Subcutaneous adipose tissue (tissue), 4 donors: ENCODE data around the gene SLC2A9. TPM values are rescaled to one million over a fixed set of nuclear protein-coding genes. Genes with fewer than 3 reads are reported as not detected.

Source experiments
- total RNA-seq, 4 donors: library from RNA; depleted of rRNA; stranded (reverse); fragments of >200 nt; gene quantifications; one replicate each; pipeline ENCODE4 v1.1.0, GENCODE V29; 2016
- TF ChIP-seq, protein P1 (sequence below): fragments of 450-650 bp; IDR thresholded peaks from one replicate; pipeline ENCODE4 v1.5.1; 2016; ENCODE audit warnings: low read depth, mild to moderate bottlenecking, control low read depth, antibody characterized with exemption, moderate library complexity

The SLC2A9 gene
- total RNA-seq, 4 donors from 2014 or later = 4.6 to 15.8 (median 7.8) TPM

GRCh38 chr4:10023806-10024205, 2.5 kb upstream of the SLC2A9 start:
- TF ChIP-seq, protein P1, sequence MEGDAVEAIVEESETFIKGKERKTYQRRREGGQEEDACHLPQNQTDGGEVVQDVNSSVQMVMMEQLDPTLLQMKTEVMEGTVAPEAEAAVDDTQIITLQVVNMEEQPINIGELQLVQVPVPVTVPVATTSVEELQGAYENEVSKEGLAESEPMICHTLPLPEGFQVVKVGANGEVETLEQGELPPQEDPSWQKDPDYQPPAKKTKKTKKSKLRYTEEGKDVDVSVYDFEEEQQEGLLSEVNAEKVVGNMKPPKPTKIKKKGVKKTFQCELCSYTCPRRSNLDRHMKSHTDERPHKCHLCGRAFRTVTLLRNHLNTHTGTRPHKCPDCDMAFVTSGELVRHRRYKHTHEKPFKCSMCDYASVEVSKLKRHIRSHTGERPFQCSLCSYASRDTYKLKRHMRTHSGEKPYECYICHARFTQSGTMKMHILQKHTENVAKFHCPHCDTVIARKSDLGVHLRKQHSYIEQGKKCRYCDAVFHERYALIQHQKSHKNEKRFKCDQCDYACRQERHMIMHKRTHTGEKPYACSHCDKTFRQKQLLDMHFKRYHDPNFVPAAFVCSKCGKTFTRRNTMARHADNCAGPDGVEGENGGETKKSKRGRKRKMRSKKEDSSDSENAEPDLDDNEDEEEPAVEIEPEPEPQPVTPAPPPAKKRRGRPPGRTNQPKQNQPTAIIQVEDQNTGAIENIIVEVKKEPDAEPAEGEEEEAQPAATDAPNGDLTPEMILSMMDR = no peak

GRCh38 chr4:10023050-10023419, 1.7 kb upstream of the SLC2A9 start:
- TF ChIP-seq, protein P1 = no peak

DNA sequence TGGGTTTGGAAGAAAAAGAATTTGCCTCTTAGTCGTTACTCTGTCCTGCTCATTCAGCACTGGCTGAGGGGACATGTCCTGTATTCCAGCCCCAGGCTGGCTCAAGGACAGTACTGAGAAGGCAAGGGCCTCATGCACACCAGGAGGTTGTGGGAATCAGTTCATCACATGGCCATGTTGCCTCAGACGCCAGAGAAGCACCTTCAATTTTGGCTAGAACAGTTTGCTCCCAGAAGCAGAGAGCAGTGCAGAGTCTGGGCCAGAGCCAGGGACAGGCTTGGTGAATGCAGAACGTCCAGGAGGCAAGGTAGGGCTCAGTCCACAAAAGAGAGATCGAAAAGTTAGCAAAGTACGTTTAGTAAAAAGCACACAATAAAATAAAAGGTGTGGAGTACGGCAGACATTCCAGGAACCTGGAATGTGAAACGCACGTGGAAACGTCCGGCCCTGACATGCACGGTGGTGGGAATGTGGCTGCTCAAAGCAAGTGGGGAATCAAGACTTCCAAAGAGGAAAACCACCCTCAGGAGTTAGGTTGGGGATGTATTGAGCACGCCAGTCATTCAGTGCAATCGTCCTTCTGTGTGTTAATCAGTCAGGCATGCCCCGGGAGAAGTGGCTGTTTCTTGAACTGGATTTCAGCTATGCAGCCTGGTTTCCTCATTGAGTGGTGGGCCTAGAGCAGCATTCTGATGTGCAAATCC, 1.2 kb upstream of the SLC2A9 start:
- TF ChIP-seq, protein P1 = no peak

GRCh38 chr4:10021653-10022023, 341 bp upstream of the SLC2A9 start:
- TF ChIP-seq, protein P1 = no peak

DNA sequence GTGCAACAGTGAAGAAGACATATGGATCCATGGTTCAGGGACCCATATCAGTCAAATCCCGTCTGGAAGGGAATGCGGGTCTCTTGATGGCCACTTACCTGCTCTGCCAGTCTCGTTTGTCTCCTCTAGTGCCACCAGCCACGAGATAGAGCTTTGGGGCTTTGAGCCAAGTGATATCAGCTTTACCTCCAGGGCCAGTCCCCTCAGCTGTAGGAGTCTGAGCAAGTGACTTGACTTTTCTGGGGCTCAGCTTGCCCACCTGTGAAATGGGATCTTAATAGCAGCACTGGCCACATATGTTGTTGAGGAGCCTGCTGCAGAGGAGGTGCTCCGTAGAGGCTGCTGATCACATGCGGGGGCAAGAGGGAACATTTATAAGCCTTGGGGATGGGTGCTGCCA, 1.2 kb downstream of the SLC2A9 start:
- TF ChIP-seq, protein P1 = no peak

DNA sequence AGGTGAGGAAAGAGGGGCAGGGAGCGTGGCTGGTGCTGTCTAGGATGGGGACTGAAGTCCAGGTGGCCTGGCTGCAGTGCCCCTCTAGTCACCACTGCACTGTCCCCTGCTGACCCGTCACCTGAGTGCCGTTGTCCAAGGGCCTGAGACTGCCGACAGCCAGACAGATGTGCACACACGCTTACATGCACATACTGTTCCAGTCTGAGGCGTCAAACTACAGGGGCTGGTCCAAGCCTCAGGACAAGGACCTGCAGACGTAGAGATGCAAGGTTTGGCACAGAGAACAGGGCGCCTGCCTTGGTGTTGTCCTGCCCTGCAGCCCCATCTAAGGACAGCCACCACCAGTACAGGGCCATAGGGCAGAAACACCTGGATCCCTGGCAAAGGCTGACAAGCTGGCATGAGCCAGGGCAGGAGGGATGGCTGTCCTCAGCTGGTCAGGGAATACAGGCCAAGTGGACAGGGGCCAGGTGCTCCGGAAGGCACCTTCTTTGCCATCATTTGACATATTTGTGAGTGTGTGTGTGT, 1.7 kb downstream of the SLC2A9 start:
- TF ChIP-seq, protein P1 = no peak

DNA sequence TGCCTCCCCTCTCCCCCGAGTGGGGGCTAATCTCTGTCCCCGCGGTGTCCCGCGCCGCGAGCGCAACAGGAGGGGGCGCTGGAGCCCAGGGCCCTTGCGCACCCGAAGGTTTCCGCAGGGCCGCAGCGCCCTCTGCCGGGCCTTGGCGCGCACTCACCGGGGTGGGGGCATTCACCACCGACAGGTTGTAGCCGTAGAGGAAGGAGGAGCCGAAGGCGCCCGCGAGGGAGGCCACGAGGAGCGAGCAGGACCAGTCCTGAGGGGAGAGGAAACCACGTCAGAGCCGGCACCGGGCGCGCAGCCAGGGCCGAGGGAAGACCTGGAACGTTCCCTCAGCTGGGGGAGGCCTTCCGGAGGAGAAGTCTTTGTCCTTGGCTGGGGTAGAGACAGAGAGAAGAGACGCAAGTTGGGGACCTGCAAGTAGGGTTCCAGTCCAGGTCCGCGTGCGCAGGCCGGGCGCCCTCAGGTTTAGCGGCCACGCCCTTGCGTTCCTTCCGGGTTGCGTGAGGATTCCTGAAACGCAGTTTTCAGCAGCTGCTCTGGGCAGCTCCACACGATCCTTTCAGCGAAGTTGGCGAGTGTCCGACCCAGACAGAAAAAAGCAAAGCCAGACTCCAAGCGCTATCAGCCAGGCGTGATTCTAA, 2.4 kb downstream of the SLC2A9 start:
- TF ChIP-seq, protein P1 = no peak
